ENCODE measurements around the gene FBLN7.
A peak's percentile ranks its signal among the peaks of the same experiment; 100 is the strongest.

The FBLN7 gene

GRCh38 chr2:112141626-112142007 lies 3.4 kb downstream of the FBLN7 start:
- DNase-seq: peak; percentile 63

GRCh38 chr2:112142525-112143078 lies 4.4 kb downstream of the FBLN7 start:
- no peak for DNase-seq

- DNase-seq: no peak
These were observed 5.0 kb downstream of the FBLN7 start for GRCh38 chr2:112143150-112143549.

- DNase-seq: no peak
These were observed 6.8 kb downstream of the FBLN7 start for GRCh38 chr2:112144966-112145365.

- no peak for DNase-seq
These were observed 9.4 kb downstream of the FBLN7 start for GRCh38 chr2:112147382-112148168.

- no peak for DNase-seq
These were observed 10.3 kb downstream of the FBLN7 start for GRCh38 chr2:112148477-112148876.

- no peak for DNase-seq
These were observed 11.0 kb downstream of the FBLN7 start for GRCh38 chr2:112149194-112149593.

- DNase-seq: no peak
These were observed 11.8 kb downstream of the FBLN7 start for GRCh38 chr2:112149866-112150435.

GRCh38 chr2:112150447-112150846 lies 12.3 kb downstream of the FBLN7 start:
- no peak for DNase-seq

GRCh38 chr2:112150851-112151250 lies 12.7 kb downstream of the FBLN7 start:
- no peak for DNase-seq

GRCh38 chr2:112151271-112151670 lies 13.1 kb downstream of the FBLN7 start:
- DNase-seq: no peak

GRCh38 chr2:112151701-112152440 lies 13.7 kb downstream of the FBLN7 start:
- no peak for DNase-seq

GRCh38 chr2:112152476-112153178 lies 14.4 kb downstream of the FBLN7 start:
- no peak for DNase-seq

- DNase-seq: no peak
These were observed 14.9 kb downstream of the FBLN7 start for GRCh38 chr2:112153179-112153490.

- no peak for DNase-seq
These were observed 15.3 kb downstream of the FBLN7 start for GRCh38 chr2:112153501-112153900.

GRCh38 chr2:112154246-112155117 lies 16.3 kb downstream of the FBLN7 start:
- no peak for DNase-seq

GRCh38 chr2:112155331-112156151 lies 17.4 kb downstream of the FBLN7 start:
- DNase-seq: no peak

GRCh38 chr2:112156152-112156986 lies 18.2 kb downstream of the FBLN7 start:
- no peak for DNase-seq

GRCh38 chr2:112157472-112157871 lies 19.3 kb downstream of the FBLN7 start:
- DNase-seq: no peak

GRCh38 chr2:112159454-112159921 lies 21.3 kb downstream of the FBLN7 start:
- no peak for DNase-seq

All from NCI-H774 (cell line).